Measurements from ENCODE around the gene DLGAP1.
"Not testable (repeated sequence)": the region's sequence is repeated elsewhere in the genome, so short reads cannot be mapped to it uniquely, and the experiment has no call there.

DLGAP1 gene

GRCh38 chr18:3667255-3668137 is 787.6 kb downstream of the DLGAP1 start:
- DNase-seq: peak; percentile 96

GRCh38 chr18:3666526-3667254 is 788.4 kb downstream of the DLGAP1 start:
- DNase-seq: no peak

GRCh38 chr18:3665780-3666525 is 789.2 kb downstream of the DLGAP1 start:
- DNase-seq: peak; percentile 96

GRCh38 chr18:3665204-3665603 is 789.9 kb downstream of the DLGAP1 start:
- no peak for DNase-seq

DNA sequence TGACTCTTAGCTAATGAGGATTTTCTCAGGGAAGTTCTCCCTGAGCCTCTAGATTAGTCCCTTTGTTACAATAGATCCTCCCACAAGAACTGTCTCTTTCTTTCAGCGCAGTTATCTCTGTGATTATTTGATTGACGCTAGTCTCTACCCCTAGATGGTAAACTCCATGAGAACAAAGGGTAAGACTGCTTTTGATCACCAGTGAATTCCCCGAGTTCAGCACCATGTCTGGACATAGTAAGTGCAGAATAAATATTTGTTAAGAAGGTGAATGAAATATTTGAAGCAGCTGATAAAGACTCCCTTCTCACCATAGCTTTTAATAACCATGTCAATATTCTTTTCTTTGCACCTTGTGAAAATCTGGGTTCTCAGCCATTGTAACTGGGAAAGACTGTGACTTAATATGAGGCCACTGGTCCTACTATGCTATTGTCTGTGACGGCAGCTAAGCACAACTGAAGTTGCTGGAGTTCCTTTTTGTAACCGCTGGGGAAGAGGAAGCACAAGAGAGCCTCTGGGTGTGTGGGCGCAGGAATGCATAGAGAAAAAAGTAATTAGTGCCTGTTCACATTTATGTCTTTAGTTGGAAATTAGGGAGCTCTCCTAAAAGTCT is 790.4 kb downstream of the DLGAP1 start:
- DNase-seq: no peak

DNA sequence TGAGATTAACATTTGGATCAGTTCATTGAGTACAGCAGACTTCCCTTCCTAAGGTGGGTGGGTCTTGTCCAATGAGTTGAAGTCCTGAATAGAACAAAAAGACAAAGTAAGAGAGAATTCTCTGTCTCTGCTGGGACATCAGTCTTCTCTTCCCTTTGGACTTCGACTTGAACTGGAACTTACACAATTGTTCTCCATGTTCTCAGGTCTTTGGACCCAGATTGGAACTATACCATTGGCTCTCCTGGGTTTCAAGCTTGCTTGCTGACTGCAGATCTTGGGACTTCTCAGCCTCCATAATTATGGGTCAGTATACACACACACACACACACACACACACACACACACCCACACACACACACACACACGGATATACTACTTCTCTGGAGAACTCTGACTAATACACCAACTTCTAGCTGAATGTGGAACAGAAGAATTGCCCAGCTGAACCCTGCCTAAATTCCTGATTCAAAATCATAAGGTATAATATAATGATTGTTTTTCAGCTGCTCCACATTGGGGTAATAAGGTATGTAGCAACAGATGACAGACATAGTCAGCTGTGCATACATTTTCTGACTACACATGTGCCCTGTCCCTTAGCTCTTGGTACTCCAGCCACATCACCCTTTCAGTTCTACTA is 791.1 kb downstream of the DLGAP1 start:
- DNase-seq: no peak

DNA sequence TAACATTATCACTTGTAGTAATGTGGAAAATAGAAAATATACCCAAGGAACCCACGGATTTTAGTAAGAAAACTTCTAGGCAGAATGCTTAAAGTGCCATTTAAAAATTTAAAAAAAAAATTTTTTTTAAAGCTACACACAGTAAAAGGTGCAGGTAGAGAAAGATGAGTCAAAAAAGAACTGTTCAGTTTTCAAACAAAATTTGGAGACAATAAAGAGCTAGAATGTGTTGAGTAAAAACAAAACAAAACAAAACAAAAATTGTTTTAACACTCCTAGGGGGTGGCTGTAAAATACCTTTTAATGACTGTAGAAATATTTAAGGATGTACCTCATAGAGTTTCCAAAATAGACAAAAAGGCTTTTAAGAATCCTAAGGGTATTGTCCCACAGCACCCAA is 793.1 kb downstream of the DLGAP1 start:
- no peak for DNase-seq

GRCh38 chr18:3660739-3661515 is 794.2 kb downstream of the DLGAP1 start:
- DNase-seq: no peak

- no peak for DNase-seq
Observed at GRCh38 chr18:3658529-3658928, 796.6 kb downstream of the DLGAP1 start.

DNA sequence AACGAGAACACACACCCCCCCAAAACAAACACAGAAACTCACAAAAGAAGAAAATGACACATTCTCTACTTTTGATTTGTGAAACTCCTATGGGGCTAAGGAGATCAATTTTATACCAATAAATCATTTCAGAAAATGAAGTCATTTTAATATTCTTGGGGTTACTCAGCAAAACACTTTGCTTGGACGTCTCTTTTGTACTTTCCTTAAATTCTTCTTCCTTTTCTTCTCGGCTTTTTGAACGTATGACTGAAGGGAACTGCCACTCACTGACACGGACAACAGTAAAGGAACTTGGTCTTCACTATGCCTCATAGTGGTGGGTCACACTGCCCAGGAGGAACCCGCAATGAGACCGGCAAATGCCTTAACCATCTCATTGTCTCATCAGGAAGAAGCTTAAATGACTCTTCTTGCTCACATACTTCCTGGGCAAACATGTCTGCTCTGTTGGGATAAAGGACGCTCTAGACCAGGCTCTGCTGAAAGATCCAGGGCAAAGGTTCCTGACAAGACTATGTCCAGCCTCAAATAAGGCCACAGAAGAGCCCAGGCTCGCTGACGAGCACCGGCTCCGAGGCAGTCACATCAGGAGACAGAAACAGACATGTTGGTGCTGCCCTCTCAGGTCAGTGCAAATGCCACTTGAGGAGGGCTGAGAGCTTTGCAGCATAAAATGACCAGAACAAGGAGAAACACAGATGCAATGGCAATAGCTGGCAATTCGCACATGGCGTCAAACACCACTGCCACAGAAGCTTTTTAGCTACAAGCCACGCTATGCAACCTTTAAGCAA is 799.7 kb downstream of the DLGAP1 start:
- DNase-seq: no peak

DNA sequence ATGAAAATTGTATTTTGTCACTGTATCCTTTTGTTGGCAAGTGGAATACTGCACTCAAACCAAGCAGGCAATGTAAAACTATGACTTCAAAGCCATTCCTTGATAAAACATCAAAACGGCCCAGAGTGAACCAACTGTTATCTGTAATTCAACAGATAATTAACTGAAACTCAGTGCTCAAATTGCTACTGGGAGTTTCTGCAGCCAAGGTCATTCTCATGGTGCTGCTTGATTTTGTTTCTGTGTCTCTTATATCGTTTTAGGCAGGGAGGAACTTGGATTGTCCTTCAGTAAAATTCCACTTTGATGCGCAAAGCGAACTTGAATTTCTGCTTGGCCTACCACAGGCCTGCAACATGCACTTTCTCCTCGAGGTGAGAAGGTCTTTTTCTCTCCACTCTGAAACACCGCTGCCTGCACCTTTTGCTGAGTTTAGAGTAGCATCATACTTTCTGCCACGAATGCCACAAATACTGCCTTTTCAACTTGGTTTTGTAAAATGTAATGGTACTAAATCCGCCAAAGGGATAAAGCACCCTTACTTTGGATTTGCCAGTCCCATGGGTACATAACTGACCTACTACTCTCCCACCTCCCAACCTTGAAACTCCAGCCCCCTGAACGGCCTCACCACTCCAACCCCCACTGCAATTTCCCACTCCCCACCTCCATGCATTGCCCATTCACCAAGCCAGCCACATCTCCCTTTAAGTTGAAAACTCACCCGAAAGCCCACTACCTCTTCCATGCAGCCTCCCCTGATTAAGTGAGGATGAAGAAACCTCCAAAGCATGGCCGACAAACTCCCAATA is 800.5 kb downstream of the DLGAP1 start:
- DNase-seq: no peak

DNA sequence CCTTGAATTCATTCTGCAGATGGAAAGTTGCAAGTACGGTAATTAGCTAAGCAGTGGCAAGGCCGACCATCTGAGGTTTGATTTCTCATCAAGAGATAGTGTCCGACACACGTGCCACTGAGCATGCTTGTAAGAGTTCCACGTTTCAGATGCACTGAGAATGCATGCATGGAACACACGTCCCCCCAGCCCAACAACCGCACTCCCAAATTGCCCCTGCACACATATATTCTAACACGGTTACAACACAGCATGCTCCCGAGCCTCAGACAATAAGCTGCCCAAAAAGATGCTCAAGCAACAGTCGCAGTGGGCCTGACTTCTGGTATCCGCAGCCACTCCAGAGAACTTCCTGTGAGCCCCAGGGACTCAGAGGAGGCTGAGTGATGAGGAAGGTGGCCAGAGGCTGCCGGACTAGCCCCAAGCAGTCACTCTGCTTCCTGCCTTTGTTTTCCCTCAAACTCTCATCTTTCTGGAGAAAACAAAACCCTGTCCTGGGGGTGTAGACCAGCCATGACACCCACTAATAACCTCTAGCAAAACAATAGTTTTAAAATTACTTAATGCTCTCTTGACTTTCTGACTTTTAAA is 801.2 kb downstream of the DLGAP1 start:
- DNase-seq: no peak

- no peak for DNase-seq
Observed at GRCh38 chr18:3653263-3653850, 801.8 kb downstream of the DLGAP1 start.

- DNase-seq: no peak
Observed at GRCh38 chr18:3652380-3653262, 802.5 kb downstream of the DLGAP1 start.

GRCh38 chr18:3651266-3651665 is 803.8 kb downstream of the DLGAP1 start:
- no peak for DNase-seq

- DNase-seq: not testable (repeated sequence)
Observed at GRCh38 chr18:3650521-3651042, 804.5 kb downstream of the DLGAP1 start.

DNA sequence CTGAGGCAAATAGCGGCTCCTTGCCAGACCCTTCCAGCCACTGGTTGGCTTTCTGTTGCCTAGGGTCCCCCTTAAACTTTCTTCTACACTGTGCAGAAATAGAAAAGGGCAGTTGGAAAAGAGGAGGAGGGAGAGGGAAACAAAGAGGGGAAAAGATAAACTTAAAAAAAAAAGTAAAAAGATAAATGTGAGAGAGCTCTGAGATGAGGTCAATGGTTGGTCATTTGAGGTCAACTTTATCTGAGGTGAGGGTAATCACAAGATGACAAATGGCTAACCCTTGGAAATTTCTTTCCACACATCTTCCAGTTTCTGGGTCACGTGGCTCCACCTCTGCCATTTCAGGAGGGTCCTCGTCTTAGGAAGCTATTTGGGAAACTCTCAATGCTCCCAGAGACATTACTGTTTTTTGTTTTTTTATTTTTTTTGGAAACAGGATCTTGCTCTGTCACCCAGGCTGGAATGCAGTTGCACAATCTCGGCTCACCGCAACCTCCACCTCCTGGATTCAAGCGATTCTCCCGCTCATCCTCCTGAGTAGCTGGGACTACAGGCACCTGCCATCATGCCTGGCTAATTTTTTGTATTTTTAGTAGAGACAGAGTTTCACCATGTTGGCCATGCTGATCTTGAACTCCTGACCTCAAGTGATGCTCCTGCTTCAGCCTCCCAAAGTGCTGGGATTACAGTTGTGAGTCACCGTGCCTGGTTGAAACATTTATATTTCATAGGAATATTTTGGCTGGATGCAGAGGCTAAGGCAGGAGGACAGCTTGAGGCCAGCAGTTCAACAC is 805.3 kb downstream of the DLGAP1 start:
- no peak for DNase-seq

All from DMS79 (cell line).